ENCODE data around the gene VAMP2.

GRCh38 chr17:8133399-8133798 is 29.3 kb downstream of the VAMP2 start:
- TF ChIP-seq POLR2A (IDR thresholded peaks at IDR 0.05) (no peak), CTCF (IDR thresholded peaks at IDR 0.05) (no peak)
